Vagina (tissue), 2 donors: ENCODE data around the gene RNASEH2B.

Source experiments
- POLR2A ChIP-seq, 2 donors: fragments of 450-650 bp; IDR thresholded peaks; one replicate each; pipeline ENCODE4 v1.6.1; 2017; ENCODE audit warnings: antibody characterized with exemption in 2 of 2, mild to moderate bottlenecking in 2 of 2, moderate library complexity in 2 of 2
- POLR2AphosphoS5 ChIP-seq, 2 donors: sonication (generic); formaldehyde crosslinking; IDR thresholded peaks; one replicate each; pipeline ENCODE4 v1.9.0; 2017; ENCODE audit warnings: antibody characterized with exemption in 2 of 2, mild to moderate bottlenecking in 2 of 2, low read depth in 1 of 2; ENCODE audit not compliant: insufficient read depth in 1 of 2
- TF ChIP-seq, protein P1 (sequence below), 3 experiments: fragments of 450-650 bp in 2 of 3; fragments of 200-600 bp in 1 of 3; sonication (generic) in 1 of 3; IDR thresholded peaks; one replicate each; pipeline ENCODE4 v1.5.1; 2017 to 2019; ENCODE audit warnings: antibody characterized with exemption in 3 of 3, mild to moderate bottlenecking in 2 of 3, moderate library complexity in 2 of 3

DNA sequence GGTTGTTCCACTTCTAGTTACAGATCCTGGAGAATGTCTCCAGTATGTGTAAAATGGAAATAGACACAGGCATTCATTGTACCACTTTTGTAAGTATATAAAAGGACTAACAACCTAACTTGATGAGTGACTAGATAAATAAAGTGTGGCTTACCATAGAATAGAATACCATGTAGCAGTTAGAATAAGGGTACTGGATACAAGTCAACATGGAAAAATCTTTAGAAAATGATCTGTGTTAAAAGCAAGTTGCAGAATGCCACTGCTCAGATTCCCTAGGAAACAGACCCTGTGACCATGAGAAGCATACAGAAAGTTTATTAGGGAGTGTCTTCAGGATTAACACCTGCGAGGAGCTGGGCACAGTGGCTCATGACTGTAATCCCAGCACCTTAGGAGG is 25.9 kb upstream of the RNASEH2B start:
- TF ChIP-seq, protein P1, sequence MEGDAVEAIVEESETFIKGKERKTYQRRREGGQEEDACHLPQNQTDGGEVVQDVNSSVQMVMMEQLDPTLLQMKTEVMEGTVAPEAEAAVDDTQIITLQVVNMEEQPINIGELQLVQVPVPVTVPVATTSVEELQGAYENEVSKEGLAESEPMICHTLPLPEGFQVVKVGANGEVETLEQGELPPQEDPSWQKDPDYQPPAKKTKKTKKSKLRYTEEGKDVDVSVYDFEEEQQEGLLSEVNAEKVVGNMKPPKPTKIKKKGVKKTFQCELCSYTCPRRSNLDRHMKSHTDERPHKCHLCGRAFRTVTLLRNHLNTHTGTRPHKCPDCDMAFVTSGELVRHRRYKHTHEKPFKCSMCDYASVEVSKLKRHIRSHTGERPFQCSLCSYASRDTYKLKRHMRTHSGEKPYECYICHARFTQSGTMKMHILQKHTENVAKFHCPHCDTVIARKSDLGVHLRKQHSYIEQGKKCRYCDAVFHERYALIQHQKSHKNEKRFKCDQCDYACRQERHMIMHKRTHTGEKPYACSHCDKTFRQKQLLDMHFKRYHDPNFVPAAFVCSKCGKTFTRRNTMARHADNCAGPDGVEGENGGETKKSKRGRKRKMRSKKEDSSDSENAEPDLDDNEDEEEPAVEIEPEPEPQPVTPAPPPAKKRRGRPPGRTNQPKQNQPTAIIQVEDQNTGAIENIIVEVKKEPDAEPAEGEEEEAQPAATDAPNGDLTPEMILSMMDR (IDR thresholded peaks at IDR 0.05) = no peak
- TF ChIP-seq POLR2AphosphoS5 (IDR thresholded peaks at IDR 0.05; ENCODE audit: insufficient read depth in 1 of 2, low read depth in 1 of 2) = no peak
- no peak for TF ChIP-seq POLR2A (IDR thresholded peaks at IDR 0.05)
